Thyroid gland (tissue), 4 donors: ENCODE measurements around the gene MCCD1.
"Not testable (repeated sequence)": the region's sequence is repeated elsewhere in the genome, so short reads cannot be mapped to it uniquely, and the experiment has no call there.

Experiments used
- CTCF ChIP-seq, 6 experiments: fragments of 200-600 bp in 3 of 6; fragments of 450-650 bp in 3 of 6; sonication (generic) in 3 of 6; IDR thresholded peaks; one replicate each; pipeline ENCODE4 v1.5.1; 2016 to 2019; ENCODE audit warnings: antibody characterized with exemption in 6 of 6, mild to moderate bottlenecking in 2 of 6, inconsistent platforms in 1 of 6, moderate library complexity in 1 of 6
- POLR2A ChIP-seq, 2 donors: fragments of 450-650 bp; IDR thresholded peaks; one replicate each; pipeline ENCODE4 v1.6.1; 2017; ENCODE audit warnings: antibody characterized with exemption in 2 of 2, mild to moderate bottlenecking in 2 of 2, moderate library complexity in 1 of 2

GRCh38 chr6:31493550-31493874, 35.2 kb upstream of the MCCD1 start:
- TF ChIP-seq CTCF, POLR2A (IDR thresholded peaks at IDR 0.05): not testable (repeated sequence)
